SH-SY5Y (cell line): ENCODE data around the gene PRKG1.

Source experiments
- GATA2 ChIP-seq: IDR thresholded peaks from 2 replicates; pipeline ENCODE4 v1.6.1; 2011; ENCODE audit warnings: mild to moderate bottlenecking, low read depth, low read length
- GATA3 ChIP-seq: IDR thresholded peaks from 2 replicates; pipeline ENCODE4 v1.6.1; 2011; ENCODE audit warnings: low read depth, mild to moderate bottlenecking, low read length, moderate library complexity

DNA sequence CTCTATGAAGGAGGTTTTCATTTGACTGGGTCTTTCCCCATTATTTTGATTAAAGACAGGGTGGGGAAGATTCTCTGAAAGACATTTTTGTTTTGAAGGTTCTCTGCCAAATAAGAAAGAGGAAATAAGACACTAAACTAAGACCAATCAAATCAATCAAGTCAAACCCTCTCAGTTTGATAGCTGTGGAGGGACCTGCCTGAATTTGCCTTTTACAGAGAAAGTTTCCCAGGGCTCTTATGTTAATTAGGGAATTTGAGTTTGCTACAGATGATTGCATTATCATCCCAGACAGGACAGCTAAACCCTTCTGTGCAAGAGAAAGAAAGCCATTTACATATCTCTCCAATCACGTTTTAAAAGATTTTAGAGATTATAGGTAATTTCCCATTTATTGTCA lies 545.1 kb downstream of the PRKG1 start:
- TF ChIP-seq GATA3 (no peak), GATA2 (no peak)
